HCT116 (cell line): ENCODE results near the gene MUC5B. TPM values are rescaled to one million over a fixed set of nuclear protein-coding genes. Genes with fewer than 3 reads are reported as not detected.

Experiments used
- ATAC-seq: fragments of 200-7000 bp; cut with Tn5 transposase; 2 replicates; pipeline ENCODE4 v1.9.1; 2020; ENCODE audit warnings: mild to moderate bottlenecking, moderate library complexity
- BruUV-seq: library from RNA; stranded (reverse); fragments of 400-500 nt; replicated peaks from 2 replicates; lab custom pipeline; 2021; lab: Mats Ljungman, UMichigan
- CTCF ChIA-PET: fragments of 300-600 bp; sonication (Branson Sonifier 250); formaldehyde crosslinking; loops from one replicate; lab custom pipeline; 2021; ENCODE audit warnings: antibody characterized with exemption; lab: Charles Lee
- POLR2A ChIA-PET: fragments of 300-600, 350-600 bp; sonication (Branson Sonifier 250); formaldehyde crosslinking; loops from one replicate; lab custom pipeline; 2021; ENCODE audit warnings: antibody characterized with exemption; lab: Charles Lee
- RAD21 ChIA-PET, 2 experiments: fragments of 300-600 bp; sonication (Branson Sonifier 250); formaldehyde crosslinking; loops; one replicate each; lab custom pipeline; 2023; ENCODE audit warnings: low total read pairs in 2 of 2; ENCODE audit not compliant: uncharacterized antibody in 2 of 2, unreplicated experiment in 2 of 2, low non-redundant PET in 1 of 2; lab: Charles Lee
- DNase-seq: peaks from one replicate; pipeline ENCODE4 v3.0.0-alpha.2; 2010; ENCODE audit warnings: low read depth, low spot score
- H2AFZ ChIP-seq: fragments of 200-600 bp; shearing (Covaris generic), sonication (generic); 2 replicates; pipeline ENCODE4 v1.6.1; 2017; ENCODE audit warnings: low read depth, mixed run types, mixed read lengths, antibody characterized with exemption, low read length; ENCODE audit not compliant: poor library complexity, severe bottlenecking
- H3K27ac ChIP-seq: 2 replicates; pipeline ENCODE4 v1.5.1; 2012; ENCODE audit warnings: low read depth, low read length
- H3K27me3 ChIP-seq: fragments of 200-600 bp; sonication (generic); 2 replicates; pipeline ENCODE4 v1.6.1; 2016; ENCODE audit warnings: mixed run types, low read length, mixed read lengths; ENCODE audit not compliant: insufficient read depth
- H3K36me3 ChIP-seq, 2 experiments: fragments of 200-500 bp in 1 of 2; fragments of 200-600 bp in 1 of 2; sonication (Bioruptor generic) in 1 of 2; sonication (generic) in 1 of 2; 2 replicates each; pipeline versions ENCODE4 v1.5.1 to v1.6.1; 2014 to 2016; ENCODE audit warnings: low read length in 2 of 2, inconsistent platforms in 1 of 2, mixed read lengths in 1 of 2, mixed run types in 1 of 2; ENCODE audit not compliant: insufficient read depth in 2 of 2, control insufficient read depth in 1 of 2
- H3K4me1 ChIP-seq, 2 experiments: fragments of 200-600 bp in 1 of 2; sonication (generic) in 1 of 2; 2 replicates each; pipeline versions ENCODE4 v1.5.1 to v1.6.1; 2012 to 2017; ENCODE audit warnings: low read length in 2 of 2, inconsistent platforms in 1 of 2, mild to moderate bottlenecking in 1 of 2, mixed read lengths in 1 of 2, mixed run types in 1 of 2, moderate library complexity in 1 of 2; ENCODE audit not compliant: insufficient read depth in 2 of 2, control insufficient read depth in 1 of 2
- H3K4me2 ChIP-seq: fragments of 200-600 bp; sonication (generic); 2 replicates; pipeline ENCODE4 v1.6.1; 2017; ENCODE audit warnings: mixed run types, low read length, mixed read lengths
- H3K4me3 ChIP-seq, 2 experiments: fragments of 200-600 bp in 1 of 2; sonication (generic) in 1 of 2; replicated peaks in 1 of 2; 2 replicates each; pipeline ENCODE4 v1.5.1; 2011 to 2016; ENCODE audit warnings: low read length in 2 of 2, control low read depth in 1 of 2, low read depth in 1 of 2, mild to moderate bottlenecking in 1 of 2, mixed read lengths in 1 of 2, mixed run types in 1 of 2
- H3K79me2 ChIP-seq: fragments of 200-600 bp; sonication (generic); 2 replicates; pipeline ENCODE4 v1.6.1; 2017; ENCODE audit warnings: mild to moderate bottlenecking, mixed run types, low read length, moderate library complexity, mixed read lengths; ENCODE audit not compliant: insufficient read depth
- H3K9ac ChIP-seq: fragments of 200-600 bp; sonication (generic); 2 replicates; pipeline ENCODE4 v1.6.1; 2016; ENCODE audit warnings: low read length, mixed read lengths
- H3K9me2 ChIP-seq: fragments of 200-600 bp; sonication (generic), shearing (Covaris generic); 2 replicates; pipeline ENCODE4 v1.6.1; 2017; ENCODE audit warnings: mixed run types, mild to moderate bottlenecking, moderate library complexity; ENCODE audit not compliant: insufficient read depth
- H3K9me3 ChIP-seq, 2 experiments: fragments of 200-500 bp in 1 of 2; fragments of 200-600 bp in 1 of 2; sonication (Bioruptor generic) in 1 of 2; sonication (generic) in 1 of 2; 2 replicates each; pipeline ENCODE4 v1.6.1; 2014 to 2017; ENCODE audit warnings: low read length in 2 of 2, mixed read lengths in 2 of 2, inconsistent platforms in 1 of 2, low read depth in 1 of 2, mild to moderate bottlenecking in 1 of 2, mixed run types in 1 of 2, moderate library complexity in 1 of 2; ENCODE audit not compliant: control insufficient read depth in 1 of 2, insufficient read depth in 1 of 2
- H4K20me1 ChIP-seq: fragments of 200-600 bp; sonication (generic), shearing (Covaris generic); 2 replicates; pipeline ENCODE4 v1.6.1; 2017; ENCODE audit warnings: mixed run types, mild to moderate bottlenecking, moderate library complexity; ENCODE audit not compliant: insufficient read depth
- EZH2phosphoT487 ChIP-seq: fragments of 200-600 bp; IDR thresholded peaks from 2 replicates; pipeline ENCODE4 v1.6.1; 2018; ENCODE audit warnings: antibody characterized with exemption, borderline replicate concordance
- JUND ChIP-seq: IDR thresholded peaks from 2 replicates; pipeline ENCODE4 v1.6.1; 2012
- RAD21 ChIP-seq: IDR thresholded peaks from 2 replicates; pipeline ENCODE4 v1.6.1; 2012; ENCODE audit warnings: low read depth, mild to moderate bottlenecking
- ZNF274 ChIP-seq: fragments of 200-500 bp; sonication (Bioruptor generic); IDR thresholded peaks from 2 replicates; pipeline ENCODE4 v1.6.1; 2014; ENCODE audit warnings: mild to moderate bottlenecking, low read depth, low read length, inconsistent platforms
- intact Hi-C: fragments of 100-400 bp; cut with micrococcal nuclease; formaldehyde crosslinking; loops from 2 replicates; pipeline ENCODE4 v1.10.0; 2022
- total RNA-seq: library from RNA; stranded (reverse); gene quantifications from one replicate; pipeline ENCODE4 v1.2.1, GENCODE V29; 2021; ENCODE audit not compliant: unreplicated experiment

MUC5B gene
- total RNA-seq, 1 experiment from 2014 or later: 1.5 TPM

DNA sequence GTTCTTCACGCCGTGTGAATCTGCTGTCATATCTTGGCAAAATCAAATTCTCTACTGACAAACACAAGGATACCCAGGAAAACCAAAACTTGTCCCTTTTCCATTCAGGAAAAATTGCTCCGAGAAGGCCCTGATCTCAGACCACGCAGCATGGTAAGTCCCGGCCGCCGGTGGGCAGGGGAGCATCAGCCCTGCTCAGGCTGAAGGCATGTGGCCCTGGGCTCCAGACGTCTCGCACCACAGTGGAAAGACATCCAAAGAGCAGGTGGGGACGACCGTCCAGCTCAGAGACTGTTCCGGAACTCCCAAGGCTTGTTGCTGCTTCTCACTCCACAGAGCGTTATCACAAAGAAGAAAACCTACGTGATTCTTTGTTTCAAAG is 56.8 kb downstream of the MUC5B start:
- H2AFZ ChIP-seq: no peak overlapping the region
- H3K4me1 ChIP-seq: no peaks in the 10 kb centered on the region
- POLR2A ChIA-PET: no interaction called here
- intact Hi-C loops: no loop called here
- BruUV-seq: no TSS peak
- no peaks in the 10 kb centered on the region for H4K20me1 ChIP-seq
- ATAC-seq: no peak
- no peak overlapping the region for H3K27ac ChIP-seq
- no peak overlapping the region for H3K4me2 ChIP-seq
- RAD21 ChIA-PET: no interaction called here
- H3K36me3 ChIP-seq: no peaks in the 10 kb centered on the region
- no peaks in the 10 kb centered on the region for H3K9me2 ChIP-seq
- H3K9me3 ChIP-seq: no peaks in the 10 kb centered on the region
- H3K79me2 ChIP-seq: no peaks in the 10 kb centered on the region
- no peak overlapping the region for H3K9ac ChIP-seq
- no peak for TF ChIP-seq ZNF274
- TF ChIP-seq, all 23 proteins: peak for 0
- no peak for DNase-seq
- no peaks in the 10 kb centered on the region for H3K27me3 ChIP-seq
- H3K4me3 ChIP-seq: no peak overlapping the region
- CTCF ChIA-PET: no interaction called here

DNA sequence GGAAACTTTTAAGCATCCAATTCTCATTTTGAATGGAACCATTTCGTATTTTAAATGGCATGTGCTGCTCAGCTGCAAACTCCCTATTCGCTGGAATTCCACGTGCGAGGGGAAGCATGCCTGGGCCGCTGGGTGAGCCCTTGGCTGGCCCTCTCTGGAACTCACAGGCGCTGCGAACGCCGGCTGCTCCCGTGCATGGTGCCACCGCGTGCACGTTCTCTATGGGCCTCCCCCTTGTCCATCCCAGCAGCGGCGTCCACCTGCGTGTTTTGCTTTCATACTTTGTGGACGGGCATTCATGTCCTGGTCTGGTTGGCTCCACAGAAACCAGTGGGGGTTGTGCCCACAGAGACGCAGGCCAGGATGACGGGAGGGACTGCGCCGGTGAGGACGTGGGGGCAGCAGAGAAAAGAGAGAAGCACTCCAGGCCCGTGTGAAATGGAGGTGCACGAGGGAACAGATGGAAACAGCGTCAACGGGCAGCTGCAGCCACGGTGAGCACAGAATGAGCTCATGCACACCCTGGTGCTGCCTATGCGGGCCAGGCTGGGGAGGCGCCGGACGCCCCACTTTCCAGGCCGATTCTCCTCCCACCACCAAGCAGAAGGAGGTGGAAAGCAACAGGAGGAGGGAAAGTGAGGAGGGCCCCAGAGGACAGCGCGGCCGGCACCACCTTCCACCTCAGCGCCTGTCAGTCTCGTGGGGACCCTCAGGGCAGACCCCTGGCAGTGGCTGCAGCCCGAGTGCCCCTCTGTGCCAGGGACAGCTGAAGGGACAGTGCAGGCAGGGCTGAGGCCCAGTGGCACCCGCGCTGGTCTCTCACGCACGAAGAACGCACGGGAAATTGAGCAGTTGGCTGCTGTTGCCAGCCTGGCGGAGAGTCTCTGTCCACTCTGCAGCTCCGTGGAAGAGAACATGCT is 57.5 kb downstream of the MUC5B start:
- CTCF ChIA-PET: no interaction called here
- no peaks in the 10 kb centered on the region for H3K79me2 ChIP-seq
- no peaks in the 10 kb centered on the region for H3K9me3 ChIP-seq
- no TSS peak for BruUV-seq
- no peak overlapping the region for H3K9ac ChIP-seq
- POLR2A ChIA-PET: no interaction called here
- no peaks in the 10 kb centered on the region for H3K27me3 ChIP-seq
- H3K36me3 ChIP-seq: no peaks in the 10 kb centered on the region
- H3K27ac ChIP-seq: no peak overlapping the region
- no peaks in the 10 kb centered on the region for H3K4me1 ChIP-seq
- ATAC-seq: no peak
- H3K9me2 ChIP-seq: no peaks in the 10 kb centered on the region
- H3K4me2 ChIP-seq: no peak overlapping the region
- TF ChIP-seq EZH2phosphoT487 (no peak), JUND (no peak), RAD21 (no peak)
- TF ChIP-seq, all 23 proteins: peak for 0
- RAD21 ChIA-PET: no interaction called here
- Histone ChIP-seq H3K4me3 (no peak overlapping the region), H4K20me1 (no peaks in the 10 kb centered on the region), H2AFZ (no peak overlapping the region)
- DNase-seq: no peak
- intact Hi-C loops: no loop called here
